Measurements from ENCODE around the gene CLEC4G. TPM values are rescaled to one million over a fixed set of nuclear protein-coding genes. Genes with fewer than 3 reads are reported as not detected.

Gene CLEC4G
- total and polyA plus RNA-seq, 2 donors from 2014 or later = 0.72 to 1.1 TPM

GRCh38 chr19:7709932-7710460, 21.9 kb downstream of the CLEC4G start:
- intact Hi-C loops (cut with DNase I) = no loop called here
- DNase-seq (no peak), FAIRE-seq (no peak)
- Histone ChIP-seq H3K27ac (ENCODE audit: low read depth in 2 of 2, low read length in 2 of 2) (no peak overlapping the region), H3K4me3 (ENCODE audit: low read length in 3 of 3) (no peak overlapping the region), H3K9me3 (ENCODE audit: control insufficient read depth in 2 of 3, insufficient read depth in 1 of 3, low read length in 3 of 3) (no peaks in the 10 kb centered on the region), H3K27me3 (ENCODE audit: control insufficient read depth, insufficient read depth, low read length) (no peaks in the 10 kb centered on the region), H3K36me3 (ENCODE audit: control insufficient read depth in 2 of 3, insufficient read depth in 3 of 3, low read length in 3 of 3) (no peaks in the 10 kb centered on the region), H3K4me1 (ENCODE audit: control insufficient read depth in 2 of 3, insufficient read depth in 2 of 3, low read depth in 1 of 3, low read length in 3 of 3) (no peaks in the 10 kb centered on the region), H3K9ac (ENCODE audit: low read length in 3 of 3) (no peak overlapping the region)
- TF ChIP-seq CTCF (IDR thresholded peaks at IDR 0.05; ENCODE audit: borderline replicate concordance, extremely low read depth, insufficient read depth) = no peak

- intact Hi-C loops (cut with DNase I) = no loop called here
- H3K36me3 ChIP-seq (ENCODE audit: control insufficient read depth in 2 of 3, insufficient read depth in 3 of 3, low read length in 3 of 3) = no peaks in the 10 kb centered on the region
- H3K4me1 ChIP-seq (ENCODE audit: control insufficient read depth in 2 of 3, insufficient read depth in 2 of 3, low read depth in 1 of 3, low read length in 3 of 3) = no peaks in the 10 kb centered on the region
- no peaks in the 10 kb centered on the region for H3K27me3 ChIP-seq (ENCODE audit: control insufficient read depth, insufficient read depth, low read length)
- H3K27ac ChIP-seq (ENCODE audit: low read depth in 2 of 2, low read length in 2 of 2) = no peak overlapping the region
- DNase-seq (no peak), FAIRE-seq (no peak)
- TF ChIP-seq CTCF (IDR thresholded peaks at IDR 0.05; ENCODE audit: borderline replicate concordance, extremely low read depth, insufficient read depth) = no peak
- H3K4me3 ChIP-seq (ENCODE audit: low read length in 3 of 3) = no peak overlapping the region
- no peaks in the 10 kb centered on the region for H3K9me3 ChIP-seq (ENCODE audit: control insufficient read depth in 2 of 3, insufficient read depth in 1 of 3, low read length in 3 of 3)
- H3K9ac ChIP-seq (ENCODE audit: low read length in 3 of 3) = no peak overlapping the region
Measured at GRCh38 chr19:7706955-7707456, 24.9 kb downstream of the CLEC4G start.

GRCh38 chr19:7706188-7706954, 25.5 kb downstream of the CLEC4G start:
- no peak overlapping the region for H3K4me3 ChIP-seq (ENCODE audit: low read length in 3 of 3)
- no peaks in the 10 kb centered on the region for H3K9me3 ChIP-seq (ENCODE audit: control insufficient read depth in 2 of 3, insufficient read depth in 1 of 3, low read length in 3 of 3)
- FAIRE-seq (no peak), DNase-seq (no peak)
- H3K27me3 ChIP-seq (ENCODE audit: control insufficient read depth, insufficient read depth, low read length) = no peaks in the 10 kb centered on the region
- no peaks in the 10 kb centered on the region for H3K36me3 ChIP-seq (ENCODE audit: control insufficient read depth in 2 of 3, insufficient read depth in 3 of 3, low read length in 3 of 3)
- intact Hi-C loops (cut with DNase I) = no loop called here
- no peak overlapping the region for H3K9ac ChIP-seq (ENCODE audit: low read length in 3 of 3)
- no peaks in the 10 kb centered on the region for H3K4me1 ChIP-seq (ENCODE audit: control insufficient read depth in 2 of 3, insufficient read depth in 2 of 3, low read depth in 1 of 3, low read length in 3 of 3)
- H3K27ac ChIP-seq (ENCODE audit: low read depth in 2 of 2, low read length in 2 of 2) = no peak overlapping the region
- TF ChIP-seq CTCF (IDR thresholded peaks at IDR 0.05; ENCODE audit: borderline replicate concordance, extremely low read depth, insufficient read depth) = no peak
